Nephron progenitor cell (in vitro differentiated cells): ENCODE results near the gene SUSD1.
"Not testable (repeated sequence)": the region's sequence is repeated elsewhere in the genome, so short reads cannot be mapped to it uniquely, and the experiment has no call there.

Experiments used
- DNase-seq: peaks from one replicate; pipeline ENCODE4 v3.0.0; 2021
- H3K27ac Mint-ChIP-seq: 2 replicates; pipeline ENCODE4 v1.8.0; 2021; ENCODE audit warnings: mild to moderate bottlenecking, moderate library complexity, mixed read lengths
- H3K27me3 Mint-ChIP-seq: 2 replicates; pipeline ENCODE4 v1.8.0; 2021; ENCODE audit warnings: mild to moderate bottlenecking, low read depth, mixed read lengths; ENCODE audit not compliant: poor library complexity
- H3K36me3 Mint-ChIP-seq: 2 replicates; pipeline ENCODE4 v1.8.0; 2021; ENCODE audit warnings: low read depth, mixed read lengths
- H3K4me1 Mint-ChIP-seq: 2 replicates; pipeline ENCODE4 v1.8.0; 2021; ENCODE audit warnings: mixed read lengths
- H3K4me3 Mint-ChIP-seq: 2 replicates; pipeline ENCODE4 v1.8.0; 2021; ENCODE audit warnings: mild to moderate bottlenecking, moderate library complexity, mixed read lengths
- H3K9me3 Mint-ChIP-seq: 2 replicates; pipeline ENCODE4 v1.8.0; 2021; ENCODE audit warnings: mild to moderate bottlenecking, moderate library complexity, mixed read lengths
- CTCF ChIP-seq: fragments of 200-600 bp; sonication (generic); IDR thresholded peaks from 2 replicates; pipeline ENCODE4 v1.5.0; 2021; ENCODE audit warnings: antibody characterized with exemption

Gene SUSD1

GRCh38 chr9:112074250-112075008 is 100.7 kb downstream of the SUSD1 start:
- H3K9me3 Mint-ChIP-seq = no peaks in the 10 kb centered on the region
- no peaks in the 10 kb centered on the region for H3K27me3 Mint-ChIP-seq
- no peak overlapping the region for H3K4me3 Mint-ChIP-seq
- DNase-seq = peak; percentile 56
- H3K27ac Mint-ChIP-seq = no peak overlapping the region
- peaks cover 10% of the 10 kb centered on the region for H3K4me1 Mint-ChIP-seq
- peak; percentile 85 for TF ChIP-seq CTCF
- H3K36me3 Mint-ChIP-seq = peaks cover 11% of the 10 kb centered on the region

GRCh38 chr9:112073639-112074173 is 101.4 kb downstream of the SUSD1 start:
- not testable (repeated sequence) for H3K4me3 Mint-ChIP-seq, H3K27ac Mint-ChIP-seq
- peaks cover 17% of the 10 kb centered on the region for H3K36me3 Mint-ChIP-seq

GRCh38 chr9:112072721-112073638 is 102.1 kb downstream of the SUSD1 start:
- Mint-ChIP-seq H3K27me3 (no peaks in the 10 kb centered on the region), H3K27ac (no peak overlapping the region), H3K36me3 (peaks cover 22% of the 10 kb centered on the region), H3K4me3 (no peak overlapping the region), H3K4me1 (peaks cover 14% of the 10 kb centered on the region), H3K9me3 (no peaks in the 10 kb centered on the region)
- no peak for TF ChIP-seq CTCF
- no peak for DNase-seq

More at GRCh38 chr9:112073639-112074173, 101.4 kb downstream of the SUSD1 start:
- H3K27me3 Mint-ChIP-seq, H3K9me3 Mint-ChIP-seq, DNase-seq: not testable (repeated sequence)
- H3K4me1 Mint-ChIP-seq = peaks cover 14% of the 10 kb centered on the region

- H3K9me3 Mint-ChIP-seq = peaks cover 3% of the 10 kb centered on the region
- H3K27ac Mint-ChIP-seq = no peak overlapping the region
- H3K27me3 Mint-ChIP-seq = no peaks in the 10 kb centered on the region
- H3K4me1 Mint-ChIP-seq = peaks cover 23% of the 10 kb centered on the region
- H3K36me3 Mint-ChIP-seq = peaks cover 32% of the 10 kb centered on the region
- no peak overlapping the region for H3K4me3 Mint-ChIP-seq
- TF ChIP-seq CTCF = no peak
- no peak for DNase-seq
Observed at GRCh38 chr9:112069318-112070169, 105.6 kb downstream of the SUSD1 start.

- Mint-ChIP-seq H3K4me3 (no peak overlapping the region), H3K4me1 (peaks cover 18% of the 10 kb centered on the region), H3K9me3 (peaks cover 3% of the 10 kb centered on the region), H3K27ac (peak overlapping the region; percentile 76), H3K36me3 (peaks cover 46% of the 10 kb centered on the region), H3K27me3 (no peaks in the 10 kb centered on the region)
- peak; percentile 13 for DNase-seq
- no peak for TF ChIP-seq CTCF
Observed at GRCh38 chr9:112065806-112066606, 109.1 kb downstream of the SUSD1 start.
